SHP77 treated with DMSO at 0.1 percent for 48 hours (cell line): ENCODE data around the gene FRMD5.
A peak's percentile ranks its signal among the peaks of the same experiment; 100 is the strongest.

ENCODE experiments used
- DNase-seq: peaks from one replicate; lab custom pipeline; 2025; lab: John Stamatoyannopoulos, UW

Gene FRMD5

DNA sequence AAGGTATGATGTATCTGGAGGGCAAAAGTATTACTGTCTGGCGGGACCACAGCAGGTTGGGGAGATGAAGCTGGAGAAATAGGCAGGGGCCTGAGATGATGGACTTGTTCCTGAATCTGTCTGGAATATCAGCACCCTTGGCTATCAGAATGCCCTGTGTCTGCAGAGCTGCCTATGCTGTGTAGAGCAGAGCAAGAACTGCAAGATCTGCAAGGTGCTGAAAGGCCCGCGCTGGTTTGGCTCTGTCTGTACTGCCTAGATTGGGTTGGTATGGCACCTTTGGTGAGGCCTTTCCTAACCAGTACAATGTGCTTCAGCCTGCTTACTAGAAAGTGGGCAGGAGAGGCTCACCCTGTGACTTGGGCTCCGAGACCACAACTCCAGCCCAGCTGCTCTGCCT, 271.5 kb downstream of the FRMD5 start:
- no peak for DNase-seq

DNA sequence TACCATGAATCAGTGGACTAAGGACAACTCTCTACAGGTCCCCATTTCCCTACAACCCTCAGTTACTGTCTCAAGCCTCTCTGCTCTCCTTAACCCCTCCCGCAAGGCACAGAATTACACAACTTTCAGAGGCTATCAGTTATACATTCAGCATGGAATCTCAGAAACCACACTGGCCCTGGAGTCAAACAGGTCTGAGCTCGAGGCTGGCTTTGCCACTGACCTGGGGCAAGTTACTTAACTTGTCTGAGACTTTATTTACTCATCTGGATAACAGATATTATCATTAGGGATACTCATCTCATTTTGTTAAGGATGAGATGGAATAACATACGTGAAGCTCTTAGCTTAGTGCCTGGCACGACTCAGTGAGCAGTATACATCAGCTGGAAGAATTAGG, 273.1 kb downstream of the FRMD5 start:
- no peak for DNase-seq

DNA sequence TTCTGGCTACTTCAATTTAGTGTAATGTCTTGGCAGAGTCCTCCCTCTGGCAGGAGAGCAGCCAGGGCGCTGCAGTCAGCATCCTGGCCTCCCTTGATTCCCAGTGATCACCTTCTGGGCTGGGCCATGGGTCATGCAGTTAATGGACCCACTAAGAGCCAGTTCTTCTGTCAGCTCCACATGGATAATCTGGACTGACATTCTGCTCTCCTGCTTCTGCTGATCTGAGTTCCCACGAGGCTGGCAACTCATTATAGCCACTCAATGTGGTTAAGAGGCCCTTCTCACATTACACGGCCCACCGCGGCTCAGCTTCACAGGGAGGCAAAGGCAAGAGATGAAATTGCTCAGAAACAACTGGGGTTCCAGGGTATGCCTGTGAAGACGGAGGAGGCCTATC, 274.3 kb downstream of the FRMD5 start:
- no peak for DNase-seq

- no peak for DNase-seq
Measured at GRCh38 chr15:43920254-43920600, 274.8 kb downstream of the FRMD5 start.

GRCh38 chr15:43919540-43920253, 275.4 kb downstream of the FRMD5 start:
- no peak for DNase-seq

GRCh38 chr15:43918717-43919116, 276.4 kb downstream of the FRMD5 start:
- DNase-seq = no peak

DNA sequence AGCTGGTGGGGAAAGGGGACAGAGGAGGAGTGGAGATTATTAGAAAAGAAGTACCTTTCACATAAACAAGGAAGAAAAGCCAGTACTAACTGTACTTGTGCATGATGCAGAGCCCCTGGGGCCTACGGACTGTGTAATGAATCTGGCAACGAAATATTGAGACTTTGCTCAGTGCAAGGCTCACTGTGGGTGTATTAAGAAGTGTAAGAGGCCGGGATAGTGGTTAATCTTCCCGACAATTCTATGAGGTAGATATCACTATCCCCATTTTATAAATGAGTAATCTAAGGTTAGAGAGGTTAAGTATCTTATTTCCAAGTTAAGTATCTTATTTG, 278.8 kb downstream of the FRMD5 start:
- DNase-seq = no peak

GRCh38 chr15:43915631-43916325, 279.3 kb downstream of the FRMD5 start:
- DNase-seq = no peak

GRCh38 chr15:43913941-43914340, 281.1 kb downstream of the FRMD5 start:
- no peak for DNase-seq

- no peak for DNase-seq
Measured at GRCh38 chr15:43913026-43913780, 281.9 kb downstream of the FRMD5 start.

DNA sequence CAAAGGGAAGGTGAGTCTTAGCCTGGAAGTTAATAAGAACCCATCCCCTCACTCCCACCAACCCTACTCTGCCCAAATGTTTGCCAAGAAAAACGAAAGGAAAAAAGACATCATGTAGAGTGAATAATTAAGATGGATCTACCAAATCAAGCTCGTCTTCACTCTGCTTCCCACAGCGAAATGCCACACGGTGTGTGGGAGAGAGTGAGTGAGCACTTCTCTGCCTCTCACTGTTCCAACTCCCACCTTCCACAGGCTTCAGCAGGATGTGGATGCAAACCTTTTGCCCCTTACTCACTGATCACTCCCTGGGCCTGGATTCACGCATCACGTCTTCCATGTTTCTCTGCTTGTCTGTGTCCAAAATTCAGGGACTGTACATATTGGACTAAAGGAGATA, 282.9 kb downstream of the FRMD5 start:
- no peak for DNase-seq

GRCh38 chr15:43911235-43911781, 283.8 kb downstream of the FRMD5 start:
- DNase-seq = no peak

DNA sequence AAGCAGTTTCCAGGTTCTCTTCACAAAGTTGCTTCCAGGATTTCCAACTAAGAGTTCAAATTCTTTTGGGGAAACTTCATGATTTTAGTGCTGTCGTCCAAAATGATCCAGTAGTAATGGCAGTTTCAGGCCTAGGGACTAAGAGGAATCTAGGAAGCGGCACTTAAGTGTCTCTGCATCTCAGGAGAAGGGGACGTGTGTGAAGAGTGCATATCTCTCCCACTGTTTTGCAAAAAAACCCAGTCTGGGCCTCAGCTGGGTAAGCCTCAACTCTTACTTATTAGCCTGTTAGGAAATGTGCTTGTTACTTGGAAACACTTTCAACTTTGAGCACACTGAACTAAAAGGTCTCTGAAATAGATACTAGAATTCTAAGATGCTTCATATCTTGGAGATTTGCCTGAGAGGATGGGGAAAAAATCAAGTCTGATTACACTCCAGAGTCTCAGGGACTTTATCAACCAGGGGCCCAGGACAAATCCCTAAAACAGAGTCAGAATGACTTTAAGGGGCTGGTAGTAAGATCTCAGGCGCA, 286.5 kb downstream of the FRMD5 start:
- DNase-seq = no peak

GRCh38 chr15:43905755-43906154, 289.3 kb downstream of the FRMD5 start:
- DNase-seq = no peak

DNA sequence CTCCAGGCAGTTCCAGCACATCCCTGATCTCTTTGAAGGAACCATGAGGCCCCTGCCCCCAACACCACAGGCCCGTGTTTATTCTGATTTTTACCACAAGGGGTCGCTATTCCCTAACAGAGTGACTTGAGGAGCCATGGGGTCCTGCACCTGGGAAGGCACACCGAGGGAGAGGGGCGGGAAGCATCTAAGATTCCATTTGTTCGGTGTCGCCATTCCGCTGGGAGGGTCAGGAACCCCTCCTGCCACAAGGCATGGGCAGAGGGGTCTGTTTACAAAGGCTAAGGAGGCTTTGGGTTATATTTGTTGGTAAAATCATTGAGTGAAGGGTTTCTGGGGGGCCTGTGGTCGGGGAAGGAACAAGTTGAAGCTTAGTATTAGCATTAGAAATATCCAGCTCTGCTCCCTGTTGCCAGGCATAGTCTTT, 291.2 kb downstream of the FRMD5 start:
- peak; percentile 16 for DNase-seq

DNA sequence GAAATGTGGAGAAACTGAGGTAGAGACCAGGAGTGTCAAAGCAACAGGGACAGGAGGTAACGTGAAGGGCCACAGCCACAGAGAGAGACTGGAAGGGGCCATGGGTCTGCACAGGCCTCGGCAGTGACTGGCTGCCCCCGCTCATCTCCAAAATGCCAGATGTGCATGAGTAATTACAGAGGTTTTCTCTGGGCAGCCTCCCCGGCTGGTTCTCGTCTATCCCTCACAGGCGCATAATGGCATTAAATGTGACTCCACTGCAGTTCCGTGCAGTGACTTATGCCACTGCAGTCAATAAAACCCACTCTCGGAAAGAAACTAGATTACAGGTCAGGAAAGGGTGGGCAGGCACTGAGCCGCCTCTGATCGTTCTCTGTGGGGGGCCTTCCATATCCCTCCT, 293.6 kb downstream of the FRMD5 start:
- no peak for DNase-seq

GRCh38 chr15:43900996-43901395, 294.1 kb downstream of the FRMD5 start:
- no peak for DNase-seq

DNA sequence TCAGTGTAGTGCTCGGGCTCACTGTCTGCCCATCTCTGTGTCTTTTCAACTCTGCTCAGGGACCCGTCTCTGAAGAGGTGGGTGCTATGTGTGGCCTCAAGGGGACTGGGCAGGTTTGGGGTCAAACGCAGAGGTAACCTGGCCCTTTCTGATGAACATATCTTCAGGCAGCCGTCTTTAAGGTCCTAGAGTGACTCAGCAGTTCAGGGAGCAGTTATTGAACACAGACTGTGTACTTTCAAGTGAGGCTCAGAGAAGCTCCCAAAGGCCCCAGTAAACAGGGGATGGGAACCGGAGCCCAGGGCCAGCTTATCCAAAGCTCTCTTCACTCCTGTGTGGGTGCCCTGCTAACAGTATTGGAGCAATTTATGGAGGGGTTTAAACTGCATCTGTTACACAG, 295.1 kb downstream of the FRMD5 start:
- no peak for DNase-seq

DNA sequence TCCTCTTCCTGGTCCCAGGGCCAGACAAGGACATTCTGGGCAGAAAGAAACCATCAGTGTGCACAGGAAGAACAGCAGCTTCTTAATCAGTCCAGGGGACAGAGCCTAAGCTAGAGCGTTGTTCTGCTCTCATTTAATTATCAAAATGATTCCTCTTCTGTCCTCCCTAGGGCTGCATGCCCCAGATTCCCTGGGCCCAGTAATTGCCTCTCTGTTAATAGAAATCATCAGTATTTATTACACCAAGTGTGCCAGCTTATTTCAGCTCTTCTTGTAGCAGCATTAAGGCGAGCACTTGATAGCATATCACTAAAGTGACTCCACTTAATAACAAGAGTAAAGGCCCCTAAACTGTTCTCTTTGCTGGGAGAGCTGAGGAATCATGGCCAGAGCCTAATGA, 296.2 kb downstream of the FRMD5 start:
- DNase-seq = no peak

DNA sequence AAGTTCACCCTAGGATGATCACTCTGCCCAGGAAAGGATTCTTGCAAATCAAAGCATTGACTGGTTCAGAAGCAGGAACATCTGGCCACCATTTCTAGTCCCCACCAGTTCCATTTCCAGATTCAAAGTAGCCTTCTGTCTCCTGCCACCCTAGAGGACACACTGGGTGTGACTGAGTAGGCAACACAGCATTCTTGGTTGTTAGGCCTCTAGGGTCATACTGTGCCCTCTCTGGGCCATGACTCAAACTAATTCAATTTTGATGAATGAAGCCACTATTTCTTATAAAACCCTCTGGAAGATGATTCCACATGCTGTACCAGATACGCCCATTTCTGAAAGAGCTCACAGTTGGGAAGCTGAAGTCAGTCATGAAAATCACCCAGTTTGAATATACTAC, 298.5 kb downstream of the FRMD5 start:
- DNase-seq = no peak

GRCh38 chr15:43895586-43895985, 299.5 kb downstream of the FRMD5 start:
- DNase-seq = no peak

GRCh38 chr15:43893956-43894355, 301.1 kb downstream of the FRMD5 start:
- no peak for DNase-seq

GRCh38 chr15:43889042-43889441, 306.0 kb downstream of the FRMD5 start:
- DNase-seq = no peak
